ENCODE results near the gene LILRA1.
"Not testable (repeated sequence)": the region's sequence is repeated elsewhere in the genome, so short reads cannot be mapped to it uniquely, and the experiment has no call there.

LILRA1 gene

DNA sequence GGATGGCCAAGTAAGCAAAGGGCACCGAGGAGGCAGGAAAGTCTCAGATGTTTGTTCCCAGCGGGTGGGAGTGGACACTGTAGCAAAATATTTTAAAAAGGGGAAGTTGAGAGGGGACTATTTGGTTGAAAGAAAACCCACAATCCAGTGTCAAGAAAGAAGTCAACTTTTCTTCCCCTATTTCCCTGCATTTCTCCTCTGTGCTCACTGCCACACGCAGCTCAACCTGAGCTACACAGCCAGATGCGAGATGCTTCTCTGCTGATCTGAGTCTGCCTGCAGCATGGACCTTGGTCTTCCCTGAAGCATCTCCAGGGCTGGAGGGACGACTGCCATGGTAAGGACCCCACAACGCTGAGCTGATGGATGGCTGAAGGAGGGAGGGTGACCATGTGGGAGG lies at the start of gene LILRA1:
Gene LILRA1, plus strand, starts transcription at position 188 of the 400 bp plus-strand sequence. CDS start 613 bp downstream, outside the sequence.
- not testable (repeated sequence) for DNase-seq (ENCODE audit: low read depth, low spot score)

DNA sequence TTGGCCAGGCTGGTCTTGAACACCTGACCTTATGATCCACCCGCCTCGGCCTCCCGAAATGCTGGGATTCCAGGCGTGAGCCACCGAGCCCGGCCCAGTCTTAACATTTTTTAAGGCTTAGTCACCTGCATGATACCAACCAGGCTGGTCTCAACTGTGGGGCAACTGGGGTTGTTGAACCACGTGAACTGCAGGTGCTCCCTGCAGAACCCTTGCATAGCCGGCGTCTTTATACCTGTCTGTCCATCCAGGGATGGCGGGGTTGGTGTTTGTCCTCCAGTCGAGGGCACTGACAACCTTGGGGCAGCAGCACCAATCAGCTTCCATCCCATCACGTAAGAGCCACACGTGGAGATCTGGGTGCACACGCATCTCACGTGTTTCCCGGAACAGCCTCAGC lies 44.6 kb upstream of the LILRA1 start:
- no peak for DNase-seq (ENCODE audit: low read depth, low spot score)

DNA sequence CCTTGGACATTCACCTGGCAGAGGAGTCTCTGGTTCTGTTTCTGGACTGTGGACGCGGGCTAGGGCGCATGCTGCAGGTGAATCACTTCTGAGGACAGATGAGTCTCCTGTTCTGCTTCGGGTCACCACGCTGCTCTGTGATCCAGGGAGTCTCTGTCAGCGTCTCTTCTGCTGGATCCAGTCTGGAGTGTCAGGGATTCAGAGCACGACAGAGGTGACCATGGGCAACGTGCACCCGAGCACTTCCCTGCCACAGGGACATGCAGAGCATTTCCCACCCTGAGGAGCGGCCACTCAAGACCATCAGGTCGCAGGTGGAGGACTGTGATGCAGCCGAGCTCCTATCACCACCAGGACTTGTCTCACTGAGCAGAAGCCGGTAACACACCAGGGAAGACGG lies 44.2 kb upstream of the LILRA1 start:
- no peak for DNase-seq (ENCODE audit: low read depth, low spot score)

DNA sequence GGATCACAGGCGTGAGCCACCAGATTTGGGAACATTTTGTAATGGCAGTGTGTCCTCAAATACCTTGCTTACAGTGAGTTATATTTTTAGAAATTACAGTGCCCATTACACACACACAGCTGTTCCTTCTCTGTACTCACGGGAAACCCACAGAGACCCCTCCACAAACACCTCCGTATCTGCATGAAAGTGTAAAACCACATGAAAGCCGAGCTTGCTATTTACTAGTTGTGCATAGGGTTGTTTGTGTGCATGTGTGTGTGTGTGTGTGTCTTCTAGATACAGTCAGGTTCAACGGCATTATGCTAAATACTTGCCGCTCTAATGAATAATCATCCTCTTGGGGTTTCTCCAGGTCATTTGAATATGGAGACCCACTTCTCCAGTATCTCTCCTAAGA lies 42.1 kb upstream of the LILRA1 start:
- no peak for DNase-seq (ENCODE audit: low read depth, low spot score)

DNA sequence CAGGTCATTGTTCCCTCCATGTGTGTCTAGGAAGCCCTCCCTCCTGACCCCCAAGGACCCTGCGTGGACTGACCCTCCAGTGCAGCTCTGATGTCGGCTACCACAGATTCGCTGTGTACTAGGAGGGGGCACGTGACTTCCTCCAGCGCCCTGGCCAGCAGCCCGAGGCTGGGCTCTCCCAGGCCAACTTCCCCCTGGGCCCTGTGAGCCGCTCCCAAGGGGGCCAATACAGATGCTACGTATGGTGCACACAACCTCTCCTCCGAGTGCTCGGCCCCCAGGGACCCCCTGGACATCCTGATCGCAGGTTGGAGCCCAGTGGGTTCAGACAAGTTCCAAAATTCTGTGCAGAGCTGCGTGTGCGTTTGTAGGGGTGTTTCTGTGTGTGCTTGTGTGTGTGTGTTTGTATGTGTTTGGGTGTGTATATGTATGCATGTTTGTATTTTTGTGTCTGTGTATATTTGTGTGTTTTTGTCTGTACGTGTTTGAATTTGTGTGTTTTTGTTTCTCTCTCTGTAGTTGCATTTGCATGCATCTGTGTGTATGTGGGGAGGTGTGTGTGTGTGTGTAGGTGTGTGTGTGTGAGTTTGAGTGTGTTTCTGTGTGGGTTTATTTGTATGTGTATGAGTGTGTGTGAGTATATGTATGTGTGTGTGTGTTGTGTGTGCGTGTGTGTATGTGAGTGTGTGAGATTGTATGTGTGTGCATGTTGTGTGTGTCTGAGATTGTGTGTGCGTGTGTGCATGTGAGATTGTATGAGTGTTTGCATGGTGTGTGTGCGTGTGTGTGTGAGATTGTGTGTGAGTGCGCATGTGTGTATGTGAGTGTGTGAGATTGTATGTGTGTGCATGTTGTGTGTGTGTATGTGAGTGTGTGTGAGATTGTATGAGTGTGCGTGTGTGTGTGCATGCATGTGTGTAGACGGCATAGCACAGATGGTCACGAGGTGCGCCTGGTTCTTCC lies 41.2 kb upstream of the LILRA1 start:
- DNase-seq (ENCODE audit: low read depth, low spot score) = no peak

DNA sequence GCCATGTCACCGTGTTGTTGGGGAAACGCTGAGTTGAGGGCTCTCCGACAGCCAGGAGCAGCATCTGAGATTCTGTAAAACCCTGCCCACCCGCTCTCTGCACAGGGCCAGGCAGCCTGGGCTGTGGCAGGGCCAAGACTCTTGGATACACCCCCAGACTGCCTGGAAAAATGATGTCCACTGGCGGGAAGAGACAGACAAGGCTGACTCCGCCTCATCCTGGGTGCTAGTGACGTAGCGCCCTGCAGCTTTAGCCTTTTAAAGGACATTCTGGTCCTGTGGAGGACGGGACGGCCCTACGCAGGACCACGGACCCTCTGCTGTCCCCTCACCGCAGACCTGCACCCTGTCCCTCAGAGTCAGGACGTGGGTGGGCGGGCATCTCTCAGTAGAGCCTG lies 40.5 kb upstream of the LILRA1 start:
- no peak for DNase-seq (ENCODE audit: low read depth, low spot score)

DNA sequence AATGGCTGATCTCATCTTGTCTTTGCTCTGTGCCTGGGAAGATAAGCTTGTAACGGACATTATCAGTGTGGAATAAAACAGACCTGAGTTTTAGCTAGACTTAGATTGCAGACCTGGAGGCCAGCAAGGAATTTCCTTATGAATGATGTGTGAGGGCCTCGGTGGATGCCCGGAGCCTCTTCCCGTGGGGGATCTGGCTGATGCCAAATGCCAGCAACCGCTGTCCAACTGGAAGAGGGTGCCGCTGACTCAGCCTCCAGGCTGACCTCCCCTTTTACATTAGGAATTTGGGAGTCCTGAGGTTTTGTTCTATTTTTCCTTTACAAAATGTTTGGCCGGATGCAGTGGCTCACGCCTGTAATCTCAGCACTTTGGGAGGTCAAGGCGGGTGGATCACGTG lies 39.4 kb upstream of the LILRA1 start:
- no peak for DNase-seq (ENCODE audit: low read depth, low spot score)

DNA sequence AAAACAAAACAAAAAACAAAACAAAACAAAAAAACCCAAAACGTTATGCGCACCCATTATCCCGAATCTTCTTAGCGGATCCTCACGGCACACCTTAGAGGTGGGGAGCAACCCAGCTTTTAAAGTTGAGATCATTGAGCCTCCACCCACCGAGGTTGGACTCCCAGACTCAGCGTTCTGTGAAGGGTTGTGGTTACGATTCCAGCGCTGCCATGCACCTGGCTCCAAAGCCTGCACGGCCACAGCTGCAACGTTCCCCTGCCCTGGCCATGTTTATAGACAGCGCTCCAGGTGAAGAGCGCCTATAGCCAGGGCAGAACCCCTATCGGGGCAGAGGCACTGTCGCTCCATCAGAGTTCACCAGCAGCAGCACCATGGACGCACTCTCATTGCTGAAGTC lies 38.5 kb upstream of the LILRA1 start:
- no peak for DNase-seq (ENCODE audit: low read depth, low spot score)

DNA sequence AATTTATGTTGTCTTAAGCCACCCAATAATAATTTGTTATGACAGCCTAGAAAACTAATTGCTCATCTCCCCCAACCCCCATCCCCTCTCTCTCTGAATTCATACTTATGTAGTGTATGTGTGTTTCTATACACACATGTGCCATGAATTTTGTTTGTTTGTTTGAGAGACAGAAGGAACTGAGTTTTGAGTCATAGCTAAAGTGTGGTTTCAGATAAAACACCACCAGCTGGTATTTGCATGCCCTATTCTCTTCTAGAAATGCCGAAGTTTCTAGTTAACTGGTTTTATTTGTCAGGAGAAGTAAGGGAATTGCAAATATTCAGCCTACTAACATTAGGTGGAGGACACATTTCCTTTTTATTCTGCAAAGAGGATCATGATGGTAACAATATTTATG lies 37.2 kb upstream of the LILRA1 start:
- no peak for DNase-seq (ENCODE audit: low read depth, low spot score)

DNA sequence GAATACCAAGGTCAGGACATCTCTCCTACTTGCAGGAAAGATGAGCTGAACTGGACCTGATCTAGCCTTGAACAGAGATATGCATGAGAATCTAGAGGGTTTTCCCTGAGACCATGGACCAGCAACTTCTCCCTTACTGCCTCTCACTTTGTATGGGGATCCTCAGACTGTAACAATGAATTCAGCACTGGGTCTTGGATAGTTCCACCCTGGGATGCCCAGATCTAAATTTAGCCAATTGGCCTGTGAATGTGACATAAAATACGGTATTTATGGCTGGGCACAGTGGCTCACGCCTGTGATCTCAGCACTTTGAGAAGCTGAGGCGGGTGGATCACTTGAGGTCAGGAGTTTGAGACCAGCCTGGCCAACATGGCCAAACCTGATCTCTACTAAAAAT lies 35.1 kb upstream of the LILRA1 start:
- no peak for DNase-seq (ENCODE audit: low read depth, low spot score)

DNA sequence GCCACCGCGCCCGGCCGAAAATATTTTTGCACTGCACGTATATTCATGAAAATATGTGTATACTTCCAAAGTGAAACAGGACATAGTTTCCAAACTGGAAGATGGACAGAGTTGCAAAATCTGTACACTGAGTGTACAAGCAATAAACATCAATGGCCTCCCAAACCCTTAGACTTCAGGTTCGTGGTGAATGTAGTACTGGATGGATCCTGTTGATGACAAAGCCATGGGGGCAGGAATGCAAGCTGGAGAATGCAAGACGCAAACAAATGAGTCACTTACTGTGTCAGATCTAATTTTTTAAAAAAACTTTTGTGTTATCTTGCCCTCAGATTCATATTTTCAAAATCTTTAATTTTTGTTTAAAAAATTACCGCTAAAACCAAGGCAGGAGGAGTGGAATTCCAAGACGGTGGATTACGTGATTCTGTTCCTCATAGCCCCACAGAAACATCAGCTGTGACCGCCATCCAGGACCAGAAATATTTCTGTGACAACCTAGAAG lies 32.5 kb upstream of the LILRA1 start:
- DNase-seq (ENCODE audit: low read depth, low spot score) = no peak

DNA sequence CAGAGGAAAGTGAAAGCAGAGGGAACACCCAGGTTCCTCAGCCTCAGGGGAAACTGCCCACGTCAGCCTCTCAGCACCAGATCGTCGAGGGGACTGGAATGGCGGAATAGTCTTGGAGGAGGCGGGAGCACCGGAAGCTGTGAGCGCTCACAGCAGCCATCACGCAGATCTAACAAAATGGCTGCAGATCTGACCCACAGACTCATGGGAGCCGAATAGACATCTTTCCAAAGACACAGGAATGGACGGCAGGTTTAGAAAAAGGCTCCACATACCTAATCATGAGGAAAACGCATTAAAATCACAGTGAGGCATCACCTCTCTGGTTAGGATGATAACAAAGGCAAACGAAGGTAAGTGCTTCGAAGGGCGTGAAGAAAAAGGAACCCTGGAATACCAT lies 31.6 kb upstream of the LILRA1 start:
- no peak for DNase-seq (ENCODE audit: low read depth, low spot score)

DNA sequence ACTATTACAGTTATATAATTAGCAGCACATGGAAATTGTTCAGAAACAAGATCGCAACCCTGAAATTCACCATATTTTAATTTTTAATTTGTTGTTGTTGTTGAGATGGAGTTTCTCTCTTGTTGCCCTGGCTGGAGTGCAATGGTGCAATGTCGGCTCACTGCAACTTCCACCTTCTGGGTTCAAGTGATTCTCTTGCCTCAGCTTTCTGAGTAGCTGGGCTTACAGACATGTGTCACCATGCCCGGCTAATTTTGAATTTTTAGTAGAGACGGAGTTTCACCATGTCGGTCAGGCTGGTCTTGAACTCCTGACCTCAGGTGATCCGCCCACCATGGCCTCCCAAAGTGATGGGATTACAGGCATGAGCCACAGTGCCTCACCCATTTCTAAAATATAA lies 30.2 kb upstream of the LILRA1 start:
- DNase-seq (ENCODE audit: low read depth, low spot score) = not testable (repeated sequence)

DNA sequence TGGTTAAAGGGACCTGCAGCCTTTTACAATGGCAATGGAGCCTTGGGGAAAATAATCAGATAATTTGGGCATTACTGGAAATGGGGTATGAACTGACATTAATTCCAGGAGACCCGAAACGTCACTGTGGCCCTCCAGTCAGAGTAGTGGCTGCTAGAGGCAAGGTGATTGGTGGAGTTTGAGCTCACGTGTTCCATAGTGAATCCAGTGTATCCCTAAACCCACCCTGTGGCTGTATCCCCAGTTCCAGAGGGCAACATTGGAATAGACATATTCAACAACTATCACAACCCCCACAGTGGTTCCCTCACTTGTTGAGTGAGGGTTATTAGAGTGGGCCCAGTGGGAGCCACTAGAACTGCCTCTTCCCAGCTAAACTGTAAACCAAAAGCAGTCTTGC lies 23.1 kb upstream of the LILRA1 start:
- no peak for DNase-seq (ENCODE audit: low read depth, low spot score)

DNA sequence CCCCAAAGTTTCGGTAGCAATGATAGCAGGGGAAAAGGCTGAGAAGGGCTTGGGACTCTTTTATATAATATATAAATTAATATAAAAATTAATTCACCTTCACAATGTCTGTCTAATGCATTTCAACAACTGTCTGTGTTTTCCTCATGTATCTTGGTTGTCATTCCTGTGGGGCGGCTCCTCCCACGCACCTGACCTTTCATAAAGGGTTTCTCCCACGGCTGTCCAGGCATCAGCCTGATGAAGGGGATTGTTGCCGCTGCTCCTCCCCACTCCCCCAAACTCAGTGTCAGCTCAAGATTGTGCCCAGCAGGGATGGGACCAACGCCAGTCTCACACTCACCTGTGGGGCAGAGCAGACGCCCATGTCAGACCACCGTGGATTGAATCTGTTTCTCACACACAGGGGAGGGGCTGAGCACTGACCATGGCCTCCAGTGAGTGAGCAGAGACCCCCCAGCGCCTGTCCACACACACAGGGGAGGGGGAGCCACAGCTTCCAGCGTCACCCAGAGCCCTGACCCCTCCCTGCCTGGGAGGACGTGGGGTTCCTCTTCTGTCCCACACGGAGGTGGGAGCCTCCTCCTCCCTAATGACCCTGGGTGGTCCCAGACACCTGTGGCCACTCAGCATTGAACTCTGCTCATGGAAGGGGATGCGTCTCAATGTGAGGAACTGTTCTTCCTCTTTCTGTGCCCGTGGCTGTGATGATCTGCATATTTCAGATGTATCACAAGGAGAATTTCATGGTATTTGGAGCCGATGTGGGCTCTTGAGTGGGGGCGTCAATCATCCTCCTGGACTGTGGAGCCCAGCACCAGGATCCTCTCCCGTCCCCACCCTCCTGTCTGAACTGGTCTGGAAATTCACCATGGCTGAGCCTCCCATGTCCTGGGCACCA lies 21.5 kb upstream of the LILRA1 start:
- DNase-seq (ENCODE audit: low read depth, low spot score) = not testable (repeated sequence)

DNA sequence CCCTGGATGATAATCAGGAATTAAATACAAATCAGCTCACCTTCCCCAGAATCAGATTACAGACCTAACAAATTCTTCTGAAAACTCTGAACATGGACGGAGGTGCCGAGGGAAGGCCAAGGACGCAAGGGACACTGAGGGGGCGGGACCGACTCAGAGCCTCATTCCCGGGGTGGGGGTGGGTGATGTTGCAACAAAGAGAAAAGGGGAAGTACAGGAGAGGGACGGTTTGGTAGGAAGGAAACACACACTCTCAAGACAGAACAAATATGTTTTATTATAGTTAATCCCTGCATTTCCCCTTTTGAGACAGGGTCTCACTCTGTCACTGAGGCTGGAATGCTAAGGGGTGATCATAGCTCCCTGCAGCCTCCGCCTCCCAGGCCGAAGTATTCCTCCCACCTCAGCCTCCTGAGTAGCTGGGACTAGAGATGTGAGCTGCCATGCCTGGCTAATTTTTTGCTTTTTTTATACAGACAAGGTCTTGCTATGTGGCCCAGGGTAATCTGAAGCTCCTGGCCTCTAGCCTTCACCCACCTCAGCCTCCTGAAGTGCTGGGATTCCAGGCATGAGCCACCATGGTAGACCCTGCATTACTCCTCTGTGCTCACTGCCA lies 20.6 kb upstream of the LILRA1 start:
- no peak for DNase-seq (ENCODE audit: low read depth, low spot score)

DNA sequence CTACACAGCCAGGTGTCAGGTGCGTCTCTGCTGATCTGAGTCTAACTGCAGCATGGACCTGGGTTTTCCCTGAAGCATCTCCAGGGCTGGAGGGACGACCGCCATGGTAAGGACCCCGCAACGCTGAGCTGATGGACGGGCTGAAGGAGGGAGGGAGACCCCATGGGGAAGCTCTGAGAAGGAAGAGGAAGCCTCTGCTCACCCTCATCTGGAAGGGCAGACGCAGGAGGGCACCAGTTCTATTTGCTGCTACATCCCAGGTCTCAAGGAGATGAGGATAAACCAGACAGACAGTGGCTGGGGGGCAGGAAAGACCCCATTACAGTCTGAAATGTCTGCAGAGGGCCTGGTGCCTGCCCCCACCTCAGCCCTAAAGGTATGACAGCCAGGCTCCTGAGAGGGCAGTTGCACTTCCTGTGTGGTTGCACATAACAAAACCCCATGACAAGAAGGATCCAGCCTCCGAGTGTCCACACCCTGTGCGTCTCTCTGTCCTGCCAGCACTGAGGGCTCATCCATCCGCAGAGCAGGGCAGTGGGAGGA lies 20.0 kb upstream of the LILRA1 start, which contains the start of gene LILRA2:
Gene LILRA2, plus strand, starts transcription at position 461 of the 543 bp plus-strand sequence. CDS start 89 bp downstream, outside the sequence.
- DNase-seq (ENCODE audit: low read depth, low spot score) = no peak

DNA sequence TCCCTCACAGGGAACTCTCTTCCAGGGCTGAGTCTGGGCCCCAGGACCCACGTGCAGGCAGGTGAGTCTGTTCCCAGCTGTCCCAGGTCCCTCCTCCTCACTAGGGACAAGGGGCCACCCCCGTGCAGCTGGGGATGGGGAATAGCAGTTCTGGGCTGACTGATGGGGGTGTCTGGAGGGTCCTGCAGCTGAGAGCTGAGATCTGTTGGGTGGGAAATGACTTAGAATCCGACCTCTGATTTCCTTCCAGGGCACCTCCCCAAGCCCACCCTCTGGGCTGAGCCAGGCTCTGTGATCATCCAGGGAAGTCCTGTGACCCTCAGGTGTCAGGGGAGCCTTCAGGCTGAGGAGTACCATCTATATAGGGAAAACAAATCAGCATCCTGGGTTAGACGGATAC lies 19.4 kb upstream of the LILRA1 start:
- DNase-seq (ENCODE audit: low read depth, low spot score) = no peak

DNA sequence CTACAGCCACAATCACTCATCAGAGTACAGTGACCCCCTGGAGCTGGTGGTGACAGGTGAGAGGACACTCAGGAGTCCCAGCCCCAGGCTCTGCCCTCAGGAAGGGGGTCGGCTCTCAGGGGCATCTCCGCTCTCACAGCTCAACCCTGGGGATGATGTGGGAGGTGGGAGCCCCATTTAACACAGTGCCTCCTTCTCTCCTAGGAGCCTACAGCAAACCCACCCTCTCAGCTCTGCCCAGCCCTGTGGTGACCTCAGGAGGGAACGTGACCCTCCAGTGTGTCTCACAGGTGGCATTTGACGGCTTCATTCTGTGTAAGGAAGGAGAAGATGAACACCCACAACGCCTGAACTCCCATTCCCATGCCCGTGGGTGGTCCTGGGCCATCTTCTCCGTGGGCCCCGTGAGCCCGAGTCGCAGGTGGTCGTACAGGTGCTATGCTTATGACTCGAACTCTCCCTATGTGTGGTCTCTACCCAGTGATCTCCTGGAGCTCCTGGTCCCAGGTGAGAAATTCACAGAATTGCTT lies 18.8 kb upstream of the LILRA1 start:
- DNase-seq (ENCODE audit: low read depth, low spot score) = no peak

DNA sequence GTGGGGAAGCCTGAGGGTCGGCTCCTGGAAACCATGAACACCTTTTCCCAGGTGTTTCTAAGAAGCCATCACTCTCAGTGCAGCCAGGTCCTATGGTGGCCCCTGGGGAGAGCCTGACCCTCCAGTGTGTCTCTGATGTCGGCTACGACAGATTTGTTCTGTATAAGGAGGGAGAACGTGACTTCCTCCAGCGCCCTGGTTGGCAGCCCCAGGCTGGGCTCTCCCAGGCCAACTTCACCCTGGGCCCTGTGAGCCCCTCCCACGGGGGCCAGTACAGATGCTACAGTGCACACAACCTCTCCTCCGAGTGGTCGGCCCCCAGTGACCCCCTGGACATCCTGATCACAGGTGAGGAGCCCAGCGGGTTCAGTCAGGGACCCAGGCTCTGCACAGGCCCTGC lies 18.2 kb upstream of the LILRA1 start:
- DNase-seq (ENCODE audit: low read depth, low spot score) = not testable (repeated sequence)

DNA sequence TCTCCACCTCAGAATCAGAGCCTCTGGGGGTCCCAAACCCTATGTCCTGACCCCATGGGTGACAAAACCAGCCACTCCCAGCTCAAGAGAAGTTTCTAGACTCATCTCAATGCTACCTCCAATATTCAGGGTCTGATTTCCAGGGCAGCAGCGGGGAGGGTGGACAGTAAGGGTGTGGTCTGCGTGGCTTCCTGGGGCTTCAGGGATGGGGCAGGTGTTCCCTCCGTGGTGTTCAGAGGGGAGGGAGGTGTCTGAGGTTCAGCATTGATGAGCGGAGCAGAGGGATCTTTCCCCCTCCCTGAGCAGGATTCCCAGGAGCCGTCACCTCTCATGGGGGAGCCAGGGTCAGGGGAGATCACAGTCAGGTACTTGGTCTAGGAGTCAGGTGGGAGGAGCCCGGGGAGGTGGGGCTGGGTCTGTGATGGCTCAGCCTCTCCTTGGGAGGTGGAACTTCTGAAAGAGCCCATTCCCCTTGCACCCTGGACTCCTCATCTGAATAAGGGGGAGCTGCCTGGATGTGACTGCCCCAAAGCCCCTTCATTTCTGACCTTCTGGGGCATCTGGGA lies 16.9 kb upstream of the LILRA1 start:
- no peak for DNase-seq (ENCODE audit: low read depth, low spot score)

Measured in astrocyte of the hippocampus (primary cell).